ENCODE measurements around the gene ROR2. TPM values are rescaled to one million over a fixed set of nuclear protein-coding genes. Genes with fewer than 3 reads are reported as not detected.

The ROR2 gene
- total RNA-seq, 2 donors from 2014 or later: 0.21 to 0.68 TPM

DNA sequence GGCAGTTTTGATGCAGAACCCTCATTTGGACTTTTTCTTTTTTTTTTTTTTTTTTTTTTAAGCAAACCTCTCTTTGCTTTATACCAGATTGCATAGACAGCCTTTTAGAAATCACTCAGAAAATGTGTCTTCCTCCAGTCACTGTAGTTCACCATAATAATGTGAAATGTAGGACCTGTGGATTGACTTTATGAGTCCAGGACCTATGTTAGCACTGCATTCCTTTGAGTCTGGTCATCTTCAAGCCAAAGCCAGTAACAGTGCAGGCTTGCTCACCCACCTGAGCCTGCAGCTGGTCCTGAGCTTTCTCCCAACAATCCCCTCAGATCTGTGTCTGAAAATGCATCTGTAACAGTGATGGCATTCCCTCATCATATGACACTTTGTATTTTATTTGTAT is 415.7 kb downstream of the ROR2 start:
- DNase-seq (ENCODE audit: low spot score): no peak
- H3K9me3 ChIP-seq: no peaks in the 10 kb centered on the region
- no peak overlapping the region for H3K27ac ChIP-seq
- H3K4me3 ChIP-seq: no peak overlapping the region
- no peaks in the 10 kb centered on the region for H3K4me1 ChIP-seq (ENCODE audit: control insufficient read depth in 1 of 2, low read depth in 2 of 2)
- no peaks in the 10 kb centered on the region for H3K27me3 ChIP-seq (replicated peaks; ENCODE audit: insufficient read depth)
- TF ChIP-seq, protein P1, sequence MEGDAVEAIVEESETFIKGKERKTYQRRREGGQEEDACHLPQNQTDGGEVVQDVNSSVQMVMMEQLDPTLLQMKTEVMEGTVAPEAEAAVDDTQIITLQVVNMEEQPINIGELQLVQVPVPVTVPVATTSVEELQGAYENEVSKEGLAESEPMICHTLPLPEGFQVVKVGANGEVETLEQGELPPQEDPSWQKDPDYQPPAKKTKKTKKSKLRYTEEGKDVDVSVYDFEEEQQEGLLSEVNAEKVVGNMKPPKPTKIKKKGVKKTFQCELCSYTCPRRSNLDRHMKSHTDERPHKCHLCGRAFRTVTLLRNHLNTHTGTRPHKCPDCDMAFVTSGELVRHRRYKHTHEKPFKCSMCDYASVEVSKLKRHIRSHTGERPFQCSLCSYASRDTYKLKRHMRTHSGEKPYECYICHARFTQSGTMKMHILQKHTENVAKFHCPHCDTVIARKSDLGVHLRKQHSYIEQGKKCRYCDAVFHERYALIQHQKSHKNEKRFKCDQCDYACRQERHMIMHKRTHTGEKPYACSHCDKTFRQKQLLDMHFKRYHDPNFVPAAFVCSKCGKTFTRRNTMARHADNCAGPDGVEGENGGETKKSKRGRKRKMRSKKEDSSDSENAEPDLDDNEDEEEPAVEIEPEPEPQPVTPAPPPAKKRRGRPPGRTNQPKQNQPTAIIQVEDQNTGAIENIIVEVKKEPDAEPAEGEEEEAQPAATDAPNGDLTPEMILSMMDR (IDR thresholded peaks at IDR 0.05): no peak
- no peaks in the 10 kb centered on the region for H3K36me3 ChIP-seq
- no peak for ATAC-seq (ENCODE audit: insufficient number of reproducible peaks, low FRiP score, low read depth)

DNA sequence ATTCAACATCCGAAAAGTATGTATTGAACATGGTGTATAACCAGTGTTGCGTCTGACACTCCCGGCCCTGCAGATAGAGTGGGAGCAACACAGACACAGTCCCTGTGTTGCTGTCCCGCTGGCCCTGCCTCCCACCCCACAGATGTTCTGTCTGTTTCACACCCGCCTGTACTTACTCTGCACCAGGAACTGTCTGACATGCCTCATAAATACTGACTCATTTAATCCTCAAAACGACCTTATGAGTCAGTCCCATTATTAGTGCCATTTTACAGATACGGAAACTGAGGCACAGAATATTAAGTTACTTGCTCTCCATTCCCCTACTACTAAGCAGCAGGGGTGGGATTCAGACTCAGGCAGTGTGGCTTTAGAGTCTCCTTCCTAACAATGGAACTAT is 416.6 kb downstream of the ROR2 start:
- ATAC-seq (ENCODE audit: insufficient number of reproducible peaks, low FRiP score, low read depth): no peak
- TF ChIP-seq, protein P1 (IDR thresholded peaks at IDR 0.05): no peak

DNA sequence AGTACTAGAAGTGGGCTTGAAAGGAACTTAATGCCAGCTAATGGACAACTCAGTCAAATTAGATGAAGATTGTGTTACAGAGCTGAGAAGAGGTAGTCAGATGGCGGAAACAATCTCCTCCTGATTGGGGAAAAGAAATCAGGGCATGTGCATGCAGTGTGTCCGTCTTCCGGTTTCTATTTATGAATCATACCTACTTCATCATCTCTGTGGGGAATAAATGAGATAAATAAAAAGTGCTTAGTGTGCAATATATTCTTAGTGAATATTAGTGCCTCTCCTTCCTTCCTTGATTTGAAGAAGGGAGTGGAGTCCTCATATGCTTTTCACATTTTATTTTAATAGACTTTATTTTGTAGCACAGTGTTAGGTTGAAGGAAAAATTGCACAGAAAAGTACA is 417.7 kb downstream of the ROR2 start:
- ATAC-seq (ENCODE audit: insufficient number of reproducible peaks, low FRiP score, low read depth): no peak
- no peaks in the 10 kb centered on the region for H3K27me3 ChIP-seq (replicated peaks; ENCODE audit: insufficient read depth)
- no peaks in the 10 kb centered on the region for H3K36me3 ChIP-seq
- H3K4me3 ChIP-seq: no peak overlapping the region
- H3K4me1 ChIP-seq (ENCODE audit: control insufficient read depth in 1 of 2, low read depth in 2 of 2): no peaks in the 10 kb centered on the region
- H3K9me3 ChIP-seq: no peaks in the 10 kb centered on the region
- no peak for DNase-seq (ENCODE audit: low spot score)
- no peak overlapping the region for H3K27ac ChIP-seq
- TF ChIP-seq, protein P1 (IDR thresholded peaks at IDR 0.05): no peak

More for the DNA sequence above, 416.6 kb downstream of the ROR2 start:
- Histone ChIP-seq H3K4me1 (ENCODE audit: control insufficient read depth in 1 of 2, low read depth in 2 of 2) (no peaks in the 10 kb centered on the region), H3K27me3 (replicated peaks; ENCODE audit: insufficient read depth) (no peaks in the 10 kb centered on the region), H3K27ac (no peak overlapping the region), H3K36me3 (no peaks in the 10 kb centered on the region), H3K4me3 (no peak overlapping the region), H3K9me3 (no peaks in the 10 kb centered on the region)
- DNase-seq (ENCODE audit: low spot score): no peak

DNA sequence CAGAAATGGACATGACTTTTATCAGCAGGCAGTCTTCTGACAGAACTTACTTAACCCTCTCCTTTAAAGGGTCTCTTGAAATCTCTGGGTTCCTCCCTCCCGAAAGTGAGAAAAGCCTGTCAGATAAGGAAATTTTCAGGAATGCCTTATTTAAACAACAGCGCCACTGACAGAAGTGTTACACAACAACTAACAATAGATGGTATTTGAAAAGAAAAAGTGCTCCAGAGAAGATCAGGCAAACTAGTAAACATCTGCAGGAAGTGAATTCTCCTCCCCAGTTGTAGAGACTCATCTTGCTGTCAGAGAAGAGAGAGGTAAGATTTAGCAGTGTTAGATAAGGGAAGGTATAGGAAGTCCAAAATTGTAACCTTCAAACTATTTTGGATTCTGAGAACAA is 419.2 kb downstream of the ROR2 start:
- DNase-seq (ENCODE audit: low spot score): no peak
- H3K27ac ChIP-seq: no peak overlapping the region

DNA sequence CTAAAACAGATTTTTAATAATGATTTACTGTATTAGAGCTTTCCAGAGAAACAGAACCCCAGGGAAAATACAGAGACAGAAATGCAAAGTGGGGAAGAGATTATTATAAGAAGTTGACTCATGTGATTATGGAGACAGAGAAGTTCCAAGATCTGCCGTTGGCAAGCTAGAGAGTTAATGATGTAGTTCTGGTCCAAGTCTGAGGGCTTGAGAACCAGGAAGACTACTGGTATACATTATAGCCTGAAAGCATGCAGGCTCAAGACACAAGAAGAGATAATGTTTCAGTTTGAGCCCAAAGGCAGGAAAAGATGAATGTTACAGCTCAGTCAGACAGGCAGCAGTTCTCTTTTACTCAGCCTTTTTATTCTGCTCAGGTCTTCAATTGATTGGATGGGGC is 427.5 kb downstream of the ROR2 start:
- ATAC-seq (ENCODE audit: insufficient number of reproducible peaks, low FRiP score, low read depth): no peak
- Histone ChIP-seq H3K4me3 (no peak overlapping the region), H3K4me1 (ENCODE audit: control insufficient read depth in 1 of 2, low read depth in 2 of 2) (no peaks in the 10 kb centered on the region), H3K36me3 (no peaks in the 10 kb centered on the region), H3K27ac (no peak overlapping the region), H3K27me3 (replicated peaks; ENCODE audit: insufficient read depth) (no peaks in the 10 kb centered on the region), H3K9me3 (no peaks in the 10 kb centered on the region)
- TF ChIP-seq, protein P1 (IDR thresholded peaks at IDR 0.05): no peak
- DNase-seq (ENCODE audit: low spot score): no peak

More for the DNA sequence above, 419.2 kb downstream of the ROR2 start:
- H3K36me3 ChIP-seq: no peaks in the 10 kb centered on the region
- TF ChIP-seq, protein P1 (IDR thresholded peaks at IDR 0.05): no peak
- H3K9me3 ChIP-seq: no peaks in the 10 kb centered on the region
- no peak overlapping the region for H3K4me3 ChIP-seq
- no peaks in the 10 kb centered on the region for H3K4me1 ChIP-seq (ENCODE audit: control insufficient read depth in 1 of 2, low read depth in 2 of 2)
- H3K27me3 ChIP-seq (replicated peaks; ENCODE audit: insufficient read depth): no peaks in the 10 kb centered on the region
- ATAC-seq (ENCODE audit: insufficient number of reproducible peaks, low FRiP score, low read depth): no peak

All from thoracic aorta (tissue), 2 donors.